Fibroblast of mammary gland (primary cell): ENCODE measurements around the gene LIMS1.
"Not testable (repeated sequence)": the region's sequence is repeated elsewhere in the genome, so short reads cannot be mapped to it uniquely, and the experiment has no call there.

ENCODE experiments used
- DNase-seq: peaks from one replicate; pipeline ENCODE4 v3.0.0-alpha.2; 2010; ENCODE audit warnings: low read depth
- H3K4me3 ChIP-seq: 2 replicates; pipeline ENCODE4 v1.5.1; 2011; ENCODE audit warnings: low read depth, mild to moderate bottlenecking, low read length, moderate library complexity; ENCODE audit not compliant: control insufficient read depth
- TF ChIP-seq, protein P1 (sequence below): conservative IDR thresholded peaks from 2 replicates; pipeline ENCODE4 v1.5.1; 2011; ENCODE audit warnings: low read depth, low read length, inconsistent platforms; ENCODE audit not compliant: control insufficient read depth, insufficient read depth

The LIMS1 gene, protein sequence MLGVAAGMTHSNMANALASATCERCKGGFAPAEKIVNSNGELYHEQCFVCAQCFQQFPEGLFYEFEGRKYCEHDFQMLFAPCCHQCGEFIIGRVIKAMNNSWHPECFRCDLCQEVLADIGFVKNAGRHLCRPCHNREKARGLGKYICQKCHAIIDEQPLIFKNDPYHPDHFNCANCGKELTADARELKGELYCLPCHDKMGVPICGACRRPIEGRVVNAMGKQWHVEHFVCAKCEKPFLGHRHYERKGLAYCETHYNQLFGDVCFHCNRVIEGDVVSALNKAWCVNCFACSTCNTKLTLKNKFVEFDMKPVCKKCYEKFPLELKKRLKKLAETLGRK

GRCh38 chr2:108533832-108534583 lies at the start of gene LIMS1:
TSS of gene LIMS1 (plus strand) at chr2:108534470. CDS start at chr2:108534563, 93 bp downstream.
- TF ChIP-seq, protein P1, sequence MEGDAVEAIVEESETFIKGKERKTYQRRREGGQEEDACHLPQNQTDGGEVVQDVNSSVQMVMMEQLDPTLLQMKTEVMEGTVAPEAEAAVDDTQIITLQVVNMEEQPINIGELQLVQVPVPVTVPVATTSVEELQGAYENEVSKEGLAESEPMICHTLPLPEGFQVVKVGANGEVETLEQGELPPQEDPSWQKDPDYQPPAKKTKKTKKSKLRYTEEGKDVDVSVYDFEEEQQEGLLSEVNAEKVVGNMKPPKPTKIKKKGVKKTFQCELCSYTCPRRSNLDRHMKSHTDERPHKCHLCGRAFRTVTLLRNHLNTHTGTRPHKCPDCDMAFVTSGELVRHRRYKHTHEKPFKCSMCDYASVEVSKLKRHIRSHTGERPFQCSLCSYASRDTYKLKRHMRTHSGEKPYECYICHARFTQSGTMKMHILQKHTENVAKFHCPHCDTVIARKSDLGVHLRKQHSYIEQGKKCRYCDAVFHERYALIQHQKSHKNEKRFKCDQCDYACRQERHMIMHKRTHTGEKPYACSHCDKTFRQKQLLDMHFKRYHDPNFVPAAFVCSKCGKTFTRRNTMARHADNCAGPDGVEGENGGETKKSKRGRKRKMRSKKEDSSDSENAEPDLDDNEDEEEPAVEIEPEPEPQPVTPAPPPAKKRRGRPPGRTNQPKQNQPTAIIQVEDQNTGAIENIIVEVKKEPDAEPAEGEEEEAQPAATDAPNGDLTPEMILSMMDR: no peak
- DNase-seq: peak; percentile 81
- peak within 1 kb of the TSS; percentile 73 for H3K4me3 ChIP-seq

- TF ChIP-seq, protein P1: no peak
- no peak overlapping the region for H3K4me3 ChIP-seq
- DNase-seq: no peak
Observed at GRCh38 chr2:108485253-108485652, 49.0 kb upstream of the LIMS1 start.

DNA sequence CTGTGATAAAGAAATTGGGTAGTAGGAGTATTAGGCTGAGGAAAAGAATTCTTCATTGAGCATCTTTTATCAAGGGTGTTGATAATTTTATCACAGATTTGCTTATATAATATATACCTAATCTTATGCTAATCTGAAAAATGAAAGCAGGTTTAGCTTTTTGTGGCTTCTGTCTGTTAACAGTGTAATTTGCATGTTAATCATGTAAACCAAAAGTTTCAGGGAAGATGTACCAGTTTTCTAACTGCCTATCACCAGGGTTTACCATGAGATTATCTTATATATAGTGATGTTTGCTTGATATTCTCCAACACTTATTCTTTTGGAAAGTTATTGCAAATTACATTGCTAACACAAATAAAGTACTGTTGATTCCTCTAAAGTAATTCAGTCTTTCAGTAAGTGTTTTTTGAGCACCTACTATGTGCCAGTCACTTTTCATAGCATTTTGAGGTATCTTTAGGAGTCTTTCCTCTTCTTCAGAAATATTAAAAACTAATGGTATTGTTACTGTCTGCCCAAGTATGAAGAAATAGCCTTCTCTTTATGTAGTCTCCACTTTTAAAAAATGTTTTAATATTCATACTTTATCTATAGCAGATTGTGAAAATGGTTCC lies 43.7 kb upstream of the LIMS1 start:
- TF ChIP-seq, protein P1: no peak
- DNase-seq: no peak
- H3K4me3 ChIP-seq: no peak overlapping the region

DNA sequence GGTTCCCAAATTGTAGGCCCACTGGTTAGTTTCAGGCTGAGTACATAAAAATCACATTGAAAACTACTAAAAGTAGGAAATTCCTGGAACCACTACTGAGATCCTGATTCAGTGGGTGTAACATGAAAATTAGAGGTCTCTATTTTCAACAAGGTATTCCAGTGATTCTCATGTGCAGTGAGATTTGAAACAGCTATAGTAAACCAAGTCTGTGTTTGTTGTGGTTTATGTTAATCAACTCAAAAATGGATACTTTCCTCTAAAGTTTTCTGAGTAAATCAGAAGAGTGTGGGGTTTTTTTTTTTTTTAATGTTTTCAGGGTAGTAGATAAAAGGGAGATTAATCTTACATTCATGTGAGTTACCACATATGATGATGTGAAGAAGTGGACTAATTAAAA lies 42.4 kb upstream of the LIMS1 start:
- no peak for DNase-seq
- TF ChIP-seq, protein P1: no peak
- no peak overlapping the region for H3K4me3 ChIP-seq

- peak; percentile 95 for DNase-seq
- H3K4me3 ChIP-seq: no peak overlapping the region
- TF ChIP-seq, protein P1: no peak
Observed at GRCh38 chr2:108492364-108492763, 41.9 kb upstream of the LIMS1 start.

- not testable (repeated sequence) for H3K4me3 ChIP-seq, DNase-seq
Observed at GRCh38 chr2:108496167-108496566, 38.1 kb upstream of the LIMS1 start.

DNA sequence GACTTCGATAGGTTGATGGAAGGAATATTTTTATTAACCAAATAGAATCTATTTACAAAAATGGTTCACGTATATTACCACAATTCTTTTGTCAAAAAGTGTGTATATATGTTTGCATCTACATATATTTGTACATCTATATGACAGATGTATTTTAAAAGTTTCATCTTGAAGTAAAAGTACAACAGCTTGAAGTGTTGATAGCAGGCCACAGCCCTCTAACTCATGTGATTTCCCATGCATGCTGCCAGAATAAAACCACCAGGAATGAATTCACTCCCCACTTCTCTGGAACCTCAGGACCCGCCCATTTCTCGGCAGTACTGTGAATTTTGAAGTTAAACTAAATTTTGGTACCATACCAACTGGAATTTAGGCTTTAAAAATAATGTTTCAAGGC lies 26.6 kb upstream of the LIMS1 start:
- DNase-seq: peak; percentile 8

DNA sequence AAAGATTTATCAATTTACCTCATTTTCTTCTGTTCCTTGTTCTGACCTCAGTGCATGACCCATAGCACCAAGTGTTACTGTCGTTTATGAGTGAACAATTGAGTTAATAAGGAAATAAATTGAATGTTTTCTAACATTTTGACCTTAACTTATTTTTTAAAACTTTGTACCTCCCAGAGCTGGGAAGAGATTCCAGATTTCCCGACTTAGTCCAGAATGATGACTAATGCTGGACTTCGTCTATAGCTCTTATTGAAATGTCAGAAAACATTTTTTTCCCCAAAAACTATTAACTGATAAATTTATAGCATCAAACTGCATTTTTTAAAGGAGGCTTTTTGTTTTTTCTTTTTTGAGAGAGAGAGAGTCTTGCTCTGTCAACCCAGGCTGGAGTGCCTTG lies 21.8 kb upstream of the LIMS1 start:
- not testable (repeated sequence) for H3K4me3 ChIP-seq
- DNase-seq: peak; percentile 56

More for the DNA sequence above, 26.6 kb upstream of the LIMS1 start:
- H3K4me3 ChIP-seq: not testable (repeated sequence)

DNA sequence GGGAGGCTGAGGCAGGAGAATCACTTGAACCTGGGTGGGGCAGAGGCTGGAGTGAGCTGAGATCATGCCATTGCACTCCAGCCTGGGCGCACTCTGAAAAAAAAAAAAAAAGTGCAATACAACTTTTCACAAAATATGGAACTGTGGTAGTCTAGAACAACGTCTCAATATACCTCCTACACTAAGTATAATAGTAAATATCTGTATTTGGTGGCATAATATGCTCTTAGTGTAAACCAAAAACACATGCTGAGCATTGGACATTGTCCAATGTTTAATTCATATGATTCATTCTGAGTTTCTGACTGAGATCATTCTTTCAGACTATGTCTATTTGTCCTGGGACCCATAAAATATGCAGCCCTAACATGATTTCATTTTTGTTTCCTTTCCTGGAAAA lies 19.8 kb upstream of the LIMS1 start:
- DNase-seq: peak; percentile 24
- H3K4me3 ChIP-seq: not testable (repeated sequence)

DNA sequence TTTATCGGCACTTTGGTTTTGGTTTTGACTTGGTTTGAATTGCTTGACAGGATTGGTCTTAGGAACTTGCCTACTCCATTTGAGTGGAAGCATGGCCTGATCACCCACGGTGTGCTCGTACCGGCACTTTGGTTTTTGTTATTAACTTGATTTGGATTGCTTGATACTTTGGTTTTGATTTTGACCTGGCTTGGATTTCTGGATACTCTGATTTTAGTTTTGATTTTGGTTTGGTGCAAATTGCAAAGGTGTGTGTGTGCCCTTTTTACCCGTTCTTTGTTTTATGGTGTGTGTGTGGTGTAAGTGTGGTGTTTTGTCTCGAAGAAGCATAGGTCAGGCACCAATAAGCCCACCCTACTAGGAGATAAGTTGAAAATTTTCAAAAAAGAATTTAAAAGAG lies 9.6 kb upstream of the LIMS1 start:
- not testable (repeated sequence) for H3K4me3 ChIP-seq, DNase-seq

DNA sequence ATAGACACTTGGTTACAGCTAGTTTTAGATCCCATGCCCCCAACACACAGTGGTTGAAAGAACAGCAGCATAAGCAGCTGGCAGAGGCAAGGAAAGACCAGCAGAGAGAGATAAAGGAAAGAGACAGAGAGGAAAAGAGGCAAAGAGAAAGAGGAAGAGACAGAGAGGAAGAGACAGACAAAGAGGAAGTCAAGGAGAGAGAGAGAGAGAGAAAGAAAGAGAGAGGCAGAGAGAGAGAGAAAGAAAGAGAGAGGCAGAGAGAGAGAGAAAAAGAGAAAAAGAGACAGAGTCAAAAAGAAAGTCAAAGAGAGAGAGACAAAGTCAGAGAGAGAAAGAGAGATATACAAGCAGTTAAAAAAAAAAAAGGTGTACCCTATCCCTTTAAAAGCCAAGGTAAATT lies 9.0 kb upstream of the LIMS1 start:
- DNase-seq, H3K4me3 ChIP-seq: not testable (repeated sequence)
